NCI-H345 treated with DMSO at 0.1 percent for 48 hours (cell line): ENCODE measurements around the gene SNED1.

Experiments
- DNase-seq: peaks from one replicate; lab custom pipeline; 2025; ENCODE audit not compliant: unreplicated experiment; lab: John Stamatoyannopoulos, UW

SNED1 gene

GRCh38 chr2:241066171-241066892 is 67.9 kb downstream of the SNED1 start:
- DNase-seq = no peak

DNA sequence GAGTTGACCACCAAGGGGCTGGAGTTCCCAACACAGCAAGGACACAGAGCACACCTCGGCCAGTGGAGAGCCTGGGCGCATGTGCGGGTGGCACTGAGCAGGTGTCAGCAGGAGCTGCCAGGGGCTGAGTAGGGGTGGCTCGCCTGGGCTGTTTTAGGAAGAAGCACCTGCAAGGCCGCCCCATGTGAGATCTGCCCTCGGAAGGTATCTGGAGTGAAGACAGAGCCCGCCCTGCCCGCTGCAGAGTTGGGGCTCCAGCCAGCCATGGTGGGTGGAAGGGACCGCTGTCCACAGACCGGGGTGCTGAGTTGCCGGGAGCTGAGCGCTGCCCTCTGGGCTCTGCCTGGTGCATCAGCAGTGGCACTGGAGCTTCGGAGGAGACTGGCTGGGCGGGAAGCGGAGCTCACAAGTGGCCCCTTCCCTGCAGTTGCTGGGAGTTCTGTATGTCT is 68.5 kb downstream of the SNED1 start:
- no peak for DNase-seq

- no peak for DNase-seq
Observed at GRCh38 chr2:241067501-241068135, 69.2 kb downstream of the SNED1 start.

GRCh38 chr2:241068136-241068941 is 69.9 kb downstream of the SNED1 start:
- no peak for DNase-seq

DNA sequence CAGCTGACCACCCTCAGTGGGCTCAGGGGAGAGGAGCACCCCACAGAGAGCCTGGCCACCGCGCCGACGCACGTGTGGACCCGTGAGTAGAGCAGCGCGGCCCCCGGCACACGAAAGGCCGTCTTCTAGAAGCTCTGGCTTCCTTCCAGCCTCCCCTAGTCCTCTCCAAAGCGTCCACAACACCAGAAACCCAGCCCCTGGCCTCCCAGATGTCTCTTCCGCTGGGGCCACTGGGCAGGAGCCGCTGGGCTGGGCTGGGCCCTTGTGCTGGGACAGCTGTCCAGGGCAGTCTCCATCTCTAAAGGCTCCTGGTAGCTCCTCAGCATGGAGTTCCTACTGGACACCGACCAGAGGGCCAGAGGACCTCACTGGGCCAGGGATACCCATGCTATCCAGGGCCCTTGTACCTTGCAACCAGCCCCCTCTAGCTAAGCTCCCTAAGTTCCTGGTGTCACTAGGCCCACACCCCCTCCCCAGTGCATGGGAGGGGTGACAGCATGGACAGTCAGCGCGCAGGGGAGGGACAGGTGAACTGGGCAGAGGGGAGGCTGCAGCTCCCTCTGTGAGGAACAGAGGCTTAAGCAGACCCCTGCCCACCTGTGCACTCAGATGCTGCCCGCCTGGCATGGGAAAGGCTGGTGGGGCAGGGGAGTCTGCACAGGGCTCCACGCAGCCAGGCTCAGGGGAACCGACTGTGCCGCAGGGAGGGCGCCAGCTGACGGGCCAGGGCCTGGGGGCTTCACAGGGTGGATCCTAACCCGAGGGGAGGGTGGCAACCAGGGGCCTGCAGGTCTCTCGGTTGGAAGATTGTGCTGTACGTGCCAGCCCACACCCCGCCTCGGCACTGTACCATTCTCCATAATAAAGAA is 70.8 kb downstream of the SNED1 start:
- DNase-seq = no peak

- DNase-seq = no peak
Observed at GRCh38 chr2:241069821-241070281, 71.4 kb downstream of the SNED1 start.

DNA sequence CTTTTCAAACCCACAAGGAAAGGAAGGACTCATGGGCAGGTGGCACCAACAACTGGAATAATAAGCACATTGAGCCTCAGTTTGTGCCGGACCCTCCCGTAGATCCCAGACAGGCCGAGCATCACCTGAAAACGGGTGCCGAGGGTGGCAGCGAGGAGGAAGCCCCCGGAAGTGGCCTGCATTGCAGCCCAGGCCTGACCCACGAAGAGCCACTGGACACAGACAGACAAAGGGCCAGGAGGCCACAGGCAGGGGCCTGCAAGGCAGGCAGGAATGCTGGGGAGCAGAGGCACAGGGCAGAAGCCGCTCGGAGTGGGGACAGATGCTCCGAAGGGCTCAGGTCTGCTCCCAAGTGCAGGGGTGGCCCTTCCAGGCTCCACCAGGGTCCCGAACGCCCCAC is 71.9 kb downstream of the SNED1 start:
- no peak for DNase-seq

DNA sequence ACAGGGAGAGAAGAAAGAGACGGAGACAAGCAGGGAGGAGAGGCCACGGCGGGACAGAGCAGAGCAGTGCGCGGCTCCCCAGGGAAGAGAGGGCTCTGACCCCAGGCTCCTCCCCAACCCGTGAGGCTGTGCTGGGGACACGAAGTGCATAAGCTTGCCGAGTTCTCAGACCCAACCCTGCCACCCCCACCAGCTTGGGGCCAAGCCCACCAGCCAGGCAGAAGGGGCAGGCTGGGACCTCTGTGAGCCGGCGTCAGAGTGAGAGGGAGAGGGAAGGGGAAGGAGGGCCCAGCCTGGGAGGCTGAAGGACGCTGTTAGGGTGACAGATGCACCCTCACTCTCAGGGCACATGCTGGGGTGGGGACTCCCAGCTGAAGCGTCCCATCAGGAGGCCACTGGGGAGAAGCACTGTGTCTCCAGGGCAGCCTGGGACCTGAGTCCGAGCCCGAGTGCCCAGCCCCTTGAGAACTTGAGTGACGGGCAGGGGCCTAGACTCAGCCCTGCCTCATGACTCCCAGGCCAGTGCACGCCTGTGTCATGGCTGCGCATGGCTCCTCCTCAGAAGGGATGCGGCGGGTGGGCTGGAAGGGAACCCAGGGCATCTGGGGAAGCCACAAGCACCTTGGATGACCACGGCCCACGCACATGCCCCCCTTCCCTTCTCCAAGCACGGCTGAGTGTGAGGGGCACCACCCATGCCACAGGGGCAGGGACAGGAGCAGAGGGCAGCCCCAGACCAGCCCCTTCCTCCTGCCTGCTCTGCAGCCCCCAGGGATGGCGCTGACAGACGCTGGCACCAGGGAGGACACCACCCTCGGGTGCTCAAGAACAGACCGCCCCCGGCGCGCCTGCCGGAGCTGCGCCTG is 72.6 kb downstream of the SNED1 start:
- no peak for DNase-seq

- DNase-seq = no peak
Observed at GRCh38 chr2:241071677-241072111, 73.3 kb downstream of the SNED1 start.

DNA sequence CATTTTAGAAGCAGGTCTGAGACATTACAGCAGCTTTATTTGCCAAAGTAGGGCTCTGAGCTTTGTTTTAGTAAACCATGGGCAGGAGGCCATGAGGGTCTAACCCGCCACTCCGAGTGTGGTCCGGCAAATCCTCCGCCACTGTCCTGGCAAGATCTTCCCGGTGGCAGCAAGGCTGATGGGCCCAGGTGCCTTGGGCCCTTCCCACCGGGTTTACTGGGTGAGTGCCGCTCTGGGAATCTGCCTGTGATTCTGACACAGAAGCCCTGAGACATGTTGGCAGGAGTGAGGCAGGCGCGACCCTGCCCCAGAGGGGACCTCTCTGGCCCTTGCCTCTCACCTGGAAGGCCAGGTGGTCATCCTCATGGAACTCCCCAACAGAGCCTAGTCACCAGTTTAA is 73.7 kb downstream of the SNED1 start:
- DNase-seq = no peak

GRCh38 chr2:241072553-241073165 is 74.2 kb downstream of the SNED1 start:
- DNase-seq = no peak

DNA sequence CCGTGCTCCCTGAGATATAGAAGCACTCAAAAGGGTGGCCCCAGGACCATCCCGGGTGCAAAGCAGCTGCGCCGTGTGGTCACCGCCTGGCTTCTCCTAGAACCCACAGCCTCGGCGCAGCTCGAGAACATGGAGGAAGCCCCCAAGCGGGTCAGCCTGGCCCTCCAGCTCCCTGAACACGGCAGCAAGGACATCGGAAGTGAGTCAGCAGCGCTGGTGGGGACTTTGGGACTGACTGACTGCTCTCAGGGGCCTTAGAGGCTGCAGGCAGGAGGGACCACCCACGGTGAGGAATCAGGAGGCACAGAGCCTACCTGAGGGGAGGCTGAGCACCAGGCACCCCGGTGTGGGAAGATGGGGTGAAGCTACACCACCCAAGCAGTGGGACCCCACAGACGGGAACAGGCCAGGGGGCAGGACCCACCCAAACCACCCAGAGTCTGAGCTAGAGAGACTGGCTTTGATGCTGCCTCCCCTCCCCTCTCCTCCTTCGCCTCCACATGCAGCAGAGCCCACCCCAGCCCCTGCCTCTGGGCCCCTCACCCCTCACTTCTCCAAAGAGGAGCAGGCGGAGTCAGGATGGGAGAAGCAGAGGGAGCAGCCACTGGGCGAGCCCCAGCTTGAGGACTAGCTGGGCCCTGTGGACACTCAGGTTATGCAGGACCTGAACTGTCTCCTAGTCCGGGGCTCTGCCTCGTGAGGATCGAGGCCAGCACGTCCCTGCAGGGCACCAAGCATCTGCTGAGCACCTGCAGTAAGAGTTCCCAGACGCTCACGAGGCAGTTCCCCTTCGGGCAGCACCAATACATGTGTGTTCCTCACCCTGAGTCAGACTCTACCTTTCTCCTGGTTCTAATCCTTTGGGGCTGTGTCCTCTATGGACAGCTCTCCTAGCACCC is 75.0 kb downstream of the SNED1 start:
- DNase-seq = no peak

DNA sequence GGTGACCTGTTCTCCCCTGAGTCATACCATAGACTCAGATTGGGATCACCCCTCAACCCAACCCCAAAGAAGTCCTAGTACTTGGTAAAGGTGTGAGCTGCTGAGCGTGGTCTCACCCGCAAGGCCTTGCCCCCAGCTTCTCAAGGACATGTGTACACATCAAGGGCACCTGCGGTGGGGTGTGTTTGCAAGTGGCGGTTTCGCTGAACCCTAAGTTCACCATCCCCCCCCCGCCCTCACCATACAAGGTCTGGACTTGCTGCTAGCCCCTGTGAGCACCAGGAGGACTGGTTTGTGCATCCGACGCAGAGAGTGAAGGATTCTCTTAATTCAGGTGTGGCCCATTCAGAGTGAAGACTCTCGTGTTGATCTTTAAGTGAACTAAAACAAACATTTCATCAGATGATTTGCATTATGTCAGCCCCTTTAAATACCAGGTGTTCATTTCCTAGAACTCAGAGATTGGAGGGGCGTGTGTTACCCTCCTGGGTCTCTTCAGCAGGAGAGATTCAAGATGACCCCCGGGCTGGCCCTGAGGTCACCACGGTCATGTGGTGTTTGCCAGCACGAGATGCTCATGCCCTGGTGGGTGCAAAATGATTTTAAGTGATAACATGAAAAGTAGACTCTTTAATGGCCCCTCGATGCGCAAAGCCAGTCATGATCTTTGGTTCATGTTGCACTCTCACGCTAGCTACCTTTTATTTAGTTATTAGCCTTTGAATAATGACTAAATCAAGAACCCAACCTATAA is 75.8 kb downstream of the SNED1 start:
- DNase-seq = no peak

- no peak for DNase-seq
Observed at GRCh38 chr2:241074901-241075540, 76.6 kb downstream of the SNED1 start.

DNA sequence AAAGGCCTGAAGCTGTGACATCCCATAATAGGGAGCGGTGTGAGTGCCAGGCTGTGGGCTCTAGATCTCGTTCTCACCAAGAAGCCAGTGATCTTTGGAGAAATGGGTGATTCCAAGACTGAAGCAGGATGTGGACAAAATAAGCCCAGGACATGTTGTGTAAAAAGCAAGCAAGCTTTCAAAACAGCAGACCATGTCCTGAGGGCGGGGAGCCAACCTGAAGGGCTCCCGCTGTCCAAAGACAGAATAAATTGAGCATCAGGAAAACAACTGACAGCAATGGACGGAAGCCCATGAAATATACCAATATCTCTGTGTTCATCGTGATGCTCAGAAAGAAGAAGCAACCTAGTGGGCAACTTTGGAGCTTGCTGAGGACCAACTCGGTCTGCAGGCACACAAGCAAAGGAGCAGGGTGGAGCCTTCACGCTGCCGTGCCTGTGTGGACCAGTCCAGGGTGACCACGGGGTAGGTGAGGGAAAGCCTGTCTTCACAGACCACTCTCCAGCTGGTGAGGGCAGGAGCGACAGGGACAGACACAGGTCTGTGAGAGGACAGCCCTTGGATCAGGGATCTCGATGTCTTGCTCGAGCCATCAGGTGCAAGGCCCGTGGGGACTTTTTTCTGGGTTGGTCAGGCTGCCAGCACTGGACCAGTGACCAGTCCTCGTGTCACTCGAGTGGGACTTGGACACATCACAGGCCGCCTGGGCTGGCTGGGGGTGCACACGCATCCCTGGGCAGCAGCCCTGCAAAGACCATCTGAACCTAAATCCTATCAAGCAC is 82.2 kb downstream of the SNED1 start:
- DNase-seq = no peak

DNA sequence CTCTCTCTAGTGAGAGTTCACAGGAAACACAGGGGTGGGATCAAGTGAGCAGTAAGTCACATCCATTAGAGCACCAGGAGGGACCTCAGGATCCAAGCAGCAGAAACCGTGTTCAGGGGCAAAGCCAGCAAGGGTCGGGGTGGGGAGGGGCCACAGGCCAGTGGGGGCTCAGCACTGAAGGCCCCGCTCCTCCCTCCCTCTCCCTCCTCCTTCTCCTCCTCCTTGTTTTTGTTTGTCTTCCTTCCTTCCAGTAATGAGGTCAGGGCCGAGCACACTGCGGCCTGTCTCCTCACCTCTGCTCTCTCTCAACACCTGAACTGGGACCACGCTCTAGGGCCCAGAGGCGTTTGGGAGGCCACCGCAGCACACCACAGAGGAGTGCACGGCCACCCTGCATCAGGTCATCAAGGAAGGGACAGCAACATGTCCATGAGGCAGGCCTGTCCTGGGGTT is 82.8 kb downstream of the SNED1 start:
- DNase-seq = no peak
